ENCODE measurements around the gene FXR1.
A peak's percentile ranks its signal among the peaks of the same experiment; 100 is the strongest.
"Not testable (repeated sequence)": the region's sequence is repeated elsewhere in the genome, so short reads cannot be mapped to it uniquely, and the experiment has no call there.

Gene FXR1

DNA sequence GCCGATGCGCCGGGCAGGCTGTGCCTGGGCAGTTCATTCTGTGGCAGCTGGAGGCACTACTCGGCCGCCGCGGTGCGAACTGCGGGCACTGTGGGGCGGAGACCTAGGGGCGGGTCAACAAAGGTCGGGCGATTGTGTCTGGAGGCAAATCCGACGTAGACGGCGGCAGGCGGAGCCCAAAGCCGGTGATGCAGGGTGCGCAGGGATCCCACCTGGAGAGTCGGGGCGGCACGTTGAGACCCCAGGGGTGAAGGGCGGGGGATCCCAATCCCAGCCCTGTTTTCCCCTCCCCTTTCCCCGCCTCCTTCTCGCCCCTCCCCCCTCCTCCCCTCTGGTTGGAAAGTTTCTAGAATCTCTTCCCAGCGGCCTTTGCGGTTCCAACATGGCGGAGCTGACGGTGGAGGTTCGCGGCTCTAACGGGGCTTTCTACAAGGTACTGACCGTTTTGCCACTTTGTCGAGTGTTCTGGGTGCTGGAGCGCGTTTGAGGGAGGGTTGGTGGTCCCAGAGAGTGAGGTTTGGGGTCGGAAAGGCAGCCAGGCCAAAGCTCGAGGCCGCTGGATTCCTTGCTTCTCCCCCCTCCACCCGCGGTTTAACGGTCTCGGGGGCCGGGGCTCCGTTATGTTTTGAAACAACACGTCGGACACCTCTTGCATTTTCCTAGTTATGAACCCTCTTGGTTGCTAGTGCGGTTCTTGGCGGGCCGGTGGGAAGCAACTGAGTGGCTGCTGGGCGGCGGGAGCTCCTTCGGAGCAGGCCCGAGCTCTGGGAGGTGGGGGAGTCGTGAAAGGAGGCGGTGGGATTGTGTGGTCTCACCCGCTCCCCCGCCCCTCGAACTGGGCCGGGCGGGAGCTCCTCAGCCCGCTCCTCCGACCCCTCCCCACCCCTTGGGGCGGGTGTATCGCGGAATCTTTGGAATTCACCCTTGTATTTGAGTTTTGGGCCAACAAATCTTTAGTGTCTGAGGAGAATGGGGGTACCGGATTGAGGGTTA, at the start of gene FXR1:
Gene FXR1 (plus strand): TSS at position 367 of the 993 bp plus-strand sequence. CDS start 16 bp downstream, at position 383.
- DNase-seq (ENCODE audit: low read depth): peak; percentile 70
- TF ChIP-seq, protein P1, sequence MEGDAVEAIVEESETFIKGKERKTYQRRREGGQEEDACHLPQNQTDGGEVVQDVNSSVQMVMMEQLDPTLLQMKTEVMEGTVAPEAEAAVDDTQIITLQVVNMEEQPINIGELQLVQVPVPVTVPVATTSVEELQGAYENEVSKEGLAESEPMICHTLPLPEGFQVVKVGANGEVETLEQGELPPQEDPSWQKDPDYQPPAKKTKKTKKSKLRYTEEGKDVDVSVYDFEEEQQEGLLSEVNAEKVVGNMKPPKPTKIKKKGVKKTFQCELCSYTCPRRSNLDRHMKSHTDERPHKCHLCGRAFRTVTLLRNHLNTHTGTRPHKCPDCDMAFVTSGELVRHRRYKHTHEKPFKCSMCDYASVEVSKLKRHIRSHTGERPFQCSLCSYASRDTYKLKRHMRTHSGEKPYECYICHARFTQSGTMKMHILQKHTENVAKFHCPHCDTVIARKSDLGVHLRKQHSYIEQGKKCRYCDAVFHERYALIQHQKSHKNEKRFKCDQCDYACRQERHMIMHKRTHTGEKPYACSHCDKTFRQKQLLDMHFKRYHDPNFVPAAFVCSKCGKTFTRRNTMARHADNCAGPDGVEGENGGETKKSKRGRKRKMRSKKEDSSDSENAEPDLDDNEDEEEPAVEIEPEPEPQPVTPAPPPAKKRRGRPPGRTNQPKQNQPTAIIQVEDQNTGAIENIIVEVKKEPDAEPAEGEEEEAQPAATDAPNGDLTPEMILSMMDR (conservative IDR thresholded peaks at IDR 0.05; ENCODE audit: control insufficient read depth, insufficient read depth, low read depth, low read length): peak; percentile 67
- peak within 1 kb of the TSS; percentile 98 for H3K4me3 ChIP-seq (ENCODE audit: control insufficient read depth, low read depth, low read length)

DNA sequence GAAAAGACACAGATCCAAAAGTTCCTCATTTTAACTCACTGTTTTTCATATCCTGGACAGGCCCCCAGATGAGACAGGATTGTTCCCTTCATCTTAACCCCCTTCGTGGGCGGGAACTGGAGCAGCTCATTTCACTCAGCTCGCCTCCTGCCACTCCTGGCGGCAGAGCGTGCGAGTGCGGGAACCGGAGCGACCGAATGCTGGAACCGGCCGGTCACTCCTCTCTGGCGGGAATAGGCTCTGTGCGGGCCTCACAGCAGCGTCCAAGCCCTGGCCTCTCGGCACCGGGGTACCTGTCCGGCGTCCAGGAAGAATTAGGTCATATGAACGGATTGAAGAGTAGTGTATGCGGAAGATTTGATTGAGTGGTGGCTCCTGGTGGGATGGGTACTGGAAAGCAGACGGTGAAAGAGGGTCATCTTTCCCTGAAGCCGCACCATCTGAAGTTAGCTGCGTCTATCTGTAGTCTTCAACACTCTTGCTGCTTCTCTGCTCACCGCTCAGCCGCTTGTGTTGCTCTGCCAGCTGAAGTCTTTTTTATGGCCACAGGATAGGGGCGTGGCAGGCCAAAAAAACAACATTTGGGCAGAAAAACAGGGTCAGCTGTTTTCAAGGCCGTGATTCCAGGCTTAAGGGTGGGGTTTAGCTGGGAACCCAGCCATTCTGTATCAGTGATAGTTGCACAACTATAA, 42.3 kb upstream of the FXR1 start:
- peak overlapping the region; percentile 43 for H3K4me3 ChIP-seq (ENCODE audit: control insufficient read depth, low read depth, low read length)
- peak; percentile 61 for DNase-seq (ENCODE audit: low read depth)
- TF ChIP-seq, protein P1 (conservative IDR thresholded peaks at IDR 0.05; ENCODE audit: control insufficient read depth, insufficient read depth, low read depth, low read length): no peak

DNA sequence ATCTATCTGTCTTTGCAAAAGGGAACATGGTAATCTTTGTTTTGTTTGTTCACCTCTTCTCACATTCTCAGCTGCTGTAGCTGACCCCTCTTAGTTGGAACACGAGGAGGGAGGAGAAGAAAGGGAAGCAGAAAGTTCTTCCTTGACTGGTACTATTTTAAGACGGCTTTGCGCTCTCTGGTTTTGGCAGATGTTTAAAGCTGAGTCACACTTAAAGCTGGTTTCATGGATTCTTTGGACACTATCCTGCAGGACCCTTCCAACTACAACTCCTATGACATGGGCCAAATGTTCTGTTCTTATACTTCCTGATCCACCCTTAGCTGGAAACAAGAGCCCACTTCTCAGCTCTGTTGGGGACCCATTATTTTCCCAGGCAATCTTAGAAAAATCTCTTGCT, 40.6 kb upstream of the FXR1 start:
- DNase-seq (ENCODE audit: low read depth): peak; percentile 81
- TF ChIP-seq, protein P1 (conservative IDR thresholded peaks at IDR 0.05; ENCODE audit: control insufficient read depth, insufficient read depth, low read depth, low read length): no peak
- H3K4me3 ChIP-seq (ENCODE audit: control insufficient read depth, low read depth, low read length): no peak overlapping the region

DNA sequence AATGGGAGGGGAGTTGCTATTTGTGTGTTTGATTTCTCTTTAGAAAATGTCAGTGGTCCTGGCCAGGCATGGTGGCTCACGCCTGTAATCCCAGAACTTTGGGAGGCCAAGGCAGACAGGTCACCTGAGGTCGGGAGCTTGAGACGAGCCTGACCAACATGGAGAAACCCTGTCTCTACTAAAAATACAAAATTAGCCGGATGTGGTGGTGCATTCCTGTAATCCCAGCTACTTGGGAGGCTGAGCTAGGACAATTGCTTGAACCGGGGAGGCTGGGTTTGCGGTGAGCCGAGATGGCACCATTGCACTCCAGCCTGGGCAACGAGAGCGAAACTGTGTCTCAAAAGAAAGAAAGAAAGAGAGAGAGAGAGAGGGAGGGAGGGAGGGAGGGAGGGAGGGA, 40.0 kb upstream of the FXR1 start:
- DNase-seq (ENCODE audit: low read depth); H3K4me3 ChIP-seq (ENCODE audit: control insufficient read depth, low read depth, low read length): not testable (repeated sequence)

DNA sequence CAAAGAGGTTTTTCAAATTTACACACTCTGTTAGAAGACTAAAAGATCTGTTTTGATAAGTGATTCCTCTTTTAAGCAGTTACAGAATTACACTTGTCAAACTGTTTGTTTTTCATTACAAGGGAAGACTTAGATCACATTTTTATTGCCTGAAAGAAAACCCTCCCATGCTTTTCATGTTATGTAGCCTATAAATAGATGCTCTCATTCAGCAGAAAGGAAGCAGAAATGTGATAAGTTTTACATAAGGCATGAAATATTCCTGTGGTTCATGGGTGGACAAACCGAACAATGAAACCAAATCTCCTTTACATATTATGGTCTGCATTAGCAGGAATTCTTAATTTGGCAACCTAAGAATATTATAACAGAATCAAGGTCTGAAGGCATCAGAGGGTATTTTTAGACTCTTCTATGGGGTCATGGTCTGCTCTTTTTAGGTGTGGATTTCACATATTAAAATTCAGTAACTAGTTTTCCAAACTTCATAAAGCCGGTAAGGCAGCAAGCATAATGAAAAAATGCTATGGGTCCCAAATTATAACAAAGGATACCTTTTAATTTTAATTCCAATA, 37.3 kb upstream of the FXR1 start:
- DNase-seq (ENCODE audit: low read depth): no peak
- TF ChIP-seq, protein P1 (conservative IDR thresholded peaks at IDR 0.05; ENCODE audit: control insufficient read depth, insufficient read depth, low read depth, low read length): no peak
- no peak overlapping the region for H3K4me3 ChIP-seq (ENCODE audit: control insufficient read depth, low read depth, low read length)

DNA sequence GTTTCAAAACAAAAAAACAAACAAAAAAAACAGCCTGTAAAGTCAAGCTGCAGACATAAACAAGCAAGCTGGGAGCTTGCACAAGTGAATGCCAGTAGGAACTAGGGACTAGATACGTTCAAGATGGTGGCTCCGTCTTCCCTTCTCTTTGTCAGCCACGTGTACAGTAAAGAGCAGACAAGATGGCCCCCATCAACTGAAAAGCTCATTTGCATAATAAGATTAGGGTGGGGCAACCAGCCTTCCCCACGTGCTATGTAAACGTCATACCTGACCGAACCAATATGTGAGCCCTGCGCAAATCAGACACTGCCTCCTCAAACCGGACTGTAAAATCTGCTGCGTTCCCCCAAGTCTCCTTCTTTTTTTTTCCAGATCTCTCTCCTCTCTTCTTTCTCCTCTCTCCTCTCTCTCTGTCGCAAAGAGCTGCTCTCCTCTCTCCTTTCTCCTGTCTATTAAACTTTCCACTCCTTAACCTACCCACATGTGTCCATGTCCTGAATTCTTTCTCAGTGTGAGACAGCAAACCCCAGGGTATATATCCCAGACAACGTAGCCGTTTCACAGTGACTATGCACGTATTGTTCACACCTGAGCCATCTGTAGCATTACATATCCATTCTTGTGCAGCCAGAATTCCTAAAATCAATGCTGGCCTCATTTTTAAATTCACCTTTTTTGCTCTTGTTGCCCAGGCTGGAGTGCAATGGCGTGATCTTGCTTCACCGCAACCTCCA, 31.2 kb upstream of the FXR1 start:
- TF ChIP-seq, protein P1 (conservative IDR thresholded peaks at IDR 0.05; ENCODE audit: control insufficient read depth, insufficient read depth, low read depth, low read length): no peak
- no peak for DNase-seq (ENCODE audit: low read depth)
- H3K4me3 ChIP-seq (ENCODE audit: control insufficient read depth, low read depth, low read length): no peak overlapping the region

Data from fibroblast of mammary gland (primary cell).